Measurements from ENCODE around the gene RBBP5.

DNA sequence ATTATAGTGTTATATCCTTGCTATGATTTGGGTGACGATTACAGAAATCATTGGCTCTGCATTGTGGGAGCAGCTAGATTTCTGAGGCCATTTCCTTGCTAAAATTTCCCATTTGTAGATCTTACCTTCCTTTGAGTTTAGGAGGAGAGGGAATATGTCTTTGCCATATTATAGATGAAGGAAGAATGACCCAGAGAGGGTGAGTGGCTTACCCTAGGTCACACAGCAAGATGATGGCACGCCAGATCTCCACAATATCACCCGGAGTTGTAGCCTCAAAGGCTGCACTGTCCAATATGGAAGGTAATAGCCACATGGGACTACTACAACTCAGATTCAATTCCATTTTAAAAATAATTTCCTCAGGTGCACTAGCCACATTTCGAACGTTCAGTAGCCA lies 68.5 kb downstream of the RBBP5 start:
- TF ChIP-seq, protein P1, sequence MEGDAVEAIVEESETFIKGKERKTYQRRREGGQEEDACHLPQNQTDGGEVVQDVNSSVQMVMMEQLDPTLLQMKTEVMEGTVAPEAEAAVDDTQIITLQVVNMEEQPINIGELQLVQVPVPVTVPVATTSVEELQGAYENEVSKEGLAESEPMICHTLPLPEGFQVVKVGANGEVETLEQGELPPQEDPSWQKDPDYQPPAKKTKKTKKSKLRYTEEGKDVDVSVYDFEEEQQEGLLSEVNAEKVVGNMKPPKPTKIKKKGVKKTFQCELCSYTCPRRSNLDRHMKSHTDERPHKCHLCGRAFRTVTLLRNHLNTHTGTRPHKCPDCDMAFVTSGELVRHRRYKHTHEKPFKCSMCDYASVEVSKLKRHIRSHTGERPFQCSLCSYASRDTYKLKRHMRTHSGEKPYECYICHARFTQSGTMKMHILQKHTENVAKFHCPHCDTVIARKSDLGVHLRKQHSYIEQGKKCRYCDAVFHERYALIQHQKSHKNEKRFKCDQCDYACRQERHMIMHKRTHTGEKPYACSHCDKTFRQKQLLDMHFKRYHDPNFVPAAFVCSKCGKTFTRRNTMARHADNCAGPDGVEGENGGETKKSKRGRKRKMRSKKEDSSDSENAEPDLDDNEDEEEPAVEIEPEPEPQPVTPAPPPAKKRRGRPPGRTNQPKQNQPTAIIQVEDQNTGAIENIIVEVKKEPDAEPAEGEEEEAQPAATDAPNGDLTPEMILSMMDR (IDR thresholded peaks at IDR 0.05), result no peak
- no peak for TF ChIP-seq POLR2A (IDR thresholded peaks at IDR 0.05)
